HCT116 (cell line): ENCODE data around the gene TRPM5. TPM values are rescaled to one million over a fixed set of nuclear protein-coding genes. Genes with fewer than 3 reads are reported as not detected.

Experiments
- ATAC-seq: fragments of 200-7000 bp; cut with Tn5 transposase; 2 replicates; pipeline ENCODE4 v1.9.1; 2020; ENCODE audit warnings: mild to moderate bottlenecking, moderate library complexity
- BruUV-seq: library from RNA; stranded (reverse); fragments of 400-500 nt; replicated peaks from 2 replicates; lab custom pipeline; 2021; lab: Mats Ljungman, UMichigan
- CTCF ChIA-PET: fragments of 300-600 bp; sonication (Branson Sonifier 250); formaldehyde crosslinking; loops from one replicate; lab custom pipeline; 2021; ENCODE audit warnings: antibody characterized with exemption; lab: Charles Lee
- POLR2A ChIA-PET: fragments of 300-600, 350-600 bp; sonication (Branson Sonifier 250); formaldehyde crosslinking; loops from one replicate; lab custom pipeline; 2021; ENCODE audit warnings: antibody characterized with exemption; lab: Charles Lee
- RAD21 ChIA-PET, 2 experiments: fragments of 300-600 bp; sonication (Branson Sonifier 250); formaldehyde crosslinking; loops; one replicate each; lab custom pipeline; 2023; ENCODE audit warnings: low total read pairs in 2 of 2; ENCODE audit not compliant: uncharacterized antibody in 2 of 2, unreplicated experiment in 2 of 2, low non-redundant PET in 1 of 2; lab: Charles Lee
- DNase-seq: peaks from one replicate; pipeline ENCODE4 v3.0.0-alpha.2; 2010; ENCODE audit warnings: low read depth, low spot score
- H2AFZ ChIP-seq: fragments of 200-600 bp; shearing (Covaris generic), sonication (generic); 2 replicates; pipeline ENCODE4 v1.6.1; 2017; ENCODE audit warnings: low read depth, mixed run types, mixed read lengths, antibody characterized with exemption, low read length; ENCODE audit not compliant: poor library complexity, severe bottlenecking
- H3K27ac ChIP-seq: 2 replicates; pipeline ENCODE4 v1.5.1; 2012; ENCODE audit warnings: low read depth, low read length
- H3K27me3 ChIP-seq: fragments of 200-600 bp; sonication (generic); 2 replicates; pipeline ENCODE4 v1.6.1; 2016; ENCODE audit warnings: mixed run types, low read length, mixed read lengths; ENCODE audit not compliant: insufficient read depth
- H3K36me3 ChIP-seq, 2 experiments: fragments of 200-500 bp in 1 of 2; fragments of 200-600 bp in 1 of 2; sonication (Bioruptor generic) in 1 of 2; sonication (generic) in 1 of 2; 2 replicates each; pipeline versions ENCODE4 v1.5.1 to v1.6.1; 2014 to 2016; ENCODE audit warnings: low read length in 2 of 2, inconsistent platforms in 1 of 2, mixed read lengths in 1 of 2, mixed run types in 1 of 2; ENCODE audit not compliant: insufficient read depth in 2 of 2, control insufficient read depth in 1 of 2
- H3K4me1 ChIP-seq, 2 experiments: fragments of 200-600 bp in 1 of 2; sonication (generic) in 1 of 2; 2 replicates each; pipeline versions ENCODE4 v1.5.1 to v1.6.1; 2012 to 2017; ENCODE audit warnings: low read length in 2 of 2, inconsistent platforms in 1 of 2, mild to moderate bottlenecking in 1 of 2, mixed read lengths in 1 of 2, mixed run types in 1 of 2, moderate library complexity in 1 of 2; ENCODE audit not compliant: insufficient read depth in 2 of 2, control insufficient read depth in 1 of 2
- H3K4me2 ChIP-seq: fragments of 200-600 bp; sonication (generic); 2 replicates; pipeline ENCODE4 v1.6.1; 2017; ENCODE audit warnings: mixed run types, low read length, mixed read lengths
- H3K4me3 ChIP-seq, 2 experiments: fragments of 200-600 bp in 1 of 2; sonication (generic) in 1 of 2; replicated peaks in 1 of 2; 2 replicates each; pipeline ENCODE4 v1.5.1; 2011 to 2016; ENCODE audit warnings: low read length in 2 of 2, control low read depth in 1 of 2, low read depth in 1 of 2, mild to moderate bottlenecking in 1 of 2, mixed read lengths in 1 of 2, mixed run types in 1 of 2
- H3K79me2 ChIP-seq: fragments of 200-600 bp; sonication (generic); 2 replicates; pipeline ENCODE4 v1.6.1; 2017; ENCODE audit warnings: mild to moderate bottlenecking, mixed run types, low read length, moderate library complexity, mixed read lengths; ENCODE audit not compliant: insufficient read depth
- H3K9ac ChIP-seq: fragments of 200-600 bp; sonication (generic); 2 replicates; pipeline ENCODE4 v1.6.1; 2016; ENCODE audit warnings: low read length, mixed read lengths
- H3K9me2 ChIP-seq: fragments of 200-600 bp; sonication (generic), shearing (Covaris generic); 2 replicates; pipeline ENCODE4 v1.6.1; 2017; ENCODE audit warnings: mixed run types, mild to moderate bottlenecking, moderate library complexity; ENCODE audit not compliant: insufficient read depth
- H3K9me3 ChIP-seq, 2 experiments: fragments of 200-500 bp in 1 of 2; fragments of 200-600 bp in 1 of 2; sonication (Bioruptor generic) in 1 of 2; sonication (generic) in 1 of 2; 2 replicates each; pipeline ENCODE4 v1.6.1; 2014 to 2017; ENCODE audit warnings: low read length in 2 of 2, mixed read lengths in 2 of 2, inconsistent platforms in 1 of 2, low read depth in 1 of 2, mild to moderate bottlenecking in 1 of 2, mixed run types in 1 of 2, moderate library complexity in 1 of 2; ENCODE audit not compliant: control insufficient read depth in 1 of 2, insufficient read depth in 1 of 2
- H4K20me1 ChIP-seq: fragments of 200-600 bp; sonication (generic), shearing (Covaris generic); 2 replicates; pipeline ENCODE4 v1.6.1; 2017; ENCODE audit warnings: mixed run types, mild to moderate bottlenecking, moderate library complexity; ENCODE audit not compliant: insufficient read depth
- CBX3 ChIP-seq: IDR thresholded peaks from 2 replicates; pipeline ENCODE4 v1.6.1; 2012; ENCODE audit warnings: low read depth
- CEBPB ChIP-seq: IDR thresholded peaks from 2 replicates; pipeline ENCODE4 v1.6.1; 2012; ENCODE audit warnings: low read depth
- EGR1 ChIP-seq: IDR thresholded peaks from 2 replicates; pipeline ENCODE4 v1.6.1; 2012; ENCODE audit warnings: low read depth
- ELF1 ChIP-seq: IDR thresholded peaks from 2 replicates; pipeline ENCODE4 v1.6.1; 2012; ENCODE audit warnings: low read depth, borderline replicate concordance
- EZH2 ChIP-seq: fragments of 200-600 bp; sonication (generic); IDR thresholded peaks from 2 replicates; pipeline ENCODE4 v1.6.1; 2017; ENCODE audit warnings: antibody characterized with exemption, mixed run types
- EZH2phosphoT487 ChIP-seq: fragments of 200-600 bp; IDR thresholded peaks from 2 replicates; pipeline ENCODE4 v1.6.1; 2018; ENCODE audit warnings: antibody characterized with exemption, borderline replicate concordance
- FOSL1 ChIP-seq: IDR thresholded peaks from 2 replicates; pipeline ENCODE4 v1.6.1; 2012; ENCODE audit warnings: low read depth
- JUND ChIP-seq: IDR thresholded peaks from 2 replicates; pipeline ENCODE4 v1.6.1; 2012
- POLR2A ChIP-seq: IDR thresholded peaks from 2 replicates; pipeline ENCODE4 v1.7.0; 2011; ENCODE audit warnings: borderline replicate concordance; ENCODE audit not compliant: insufficient read depth, insufficient read length; ENCODE audit errors: extremely low read depth
- POLR2AphosphoS5 ChIP-seq: IDR thresholded peaks from 2 replicates; pipeline ENCODE4 v1.6.1; 2011; ENCODE audit warnings: mild to moderate bottlenecking, low read depth, low read length, moderate library complexity
- RAD21 ChIP-seq: IDR thresholded peaks from 2 replicates; pipeline ENCODE4 v1.6.1; 2012; ENCODE audit warnings: low read depth, mild to moderate bottlenecking
- SP1 ChIP-seq: IDR thresholded peaks from 2 replicates; pipeline ENCODE4 v1.6.1; 2012; ENCODE audit warnings: low read depth
- SRF ChIP-seq: IDR thresholded peaks from 2 replicates; pipeline ENCODE4 v1.6.1; 2012; ENCODE audit warnings: low read depth
- TCF7L2 ChIP-seq: IDR thresholded peaks from 2 replicates; pipeline ENCODE4 v1.7.0; 2011; ENCODE audit warnings: borderline replicate concordance, inconsistent platforms; ENCODE audit not compliant: insufficient read depth, insufficient read length; ENCODE audit errors: extremely low read depth
- YY1 ChIP-seq: IDR thresholded peaks from 2 replicates; pipeline ENCODE4 v1.6.1; 2011; ENCODE audit warnings: low read length, low read depth, moderate library complexity, mild to moderate bottlenecking; ENCODE audit not compliant: insufficient replicate concordance; ENCODE audit errors: extremely low read depth
- ZFX ChIP-seq: fragments of 450-650 bp; IDR thresholded peaks from 2 replicates; pipeline ENCODE4 v1.6.1; 2017
- ZNF274 ChIP-seq: fragments of 200-500 bp; sonication (Bioruptor generic); IDR thresholded peaks from 2 replicates; pipeline ENCODE4 v1.6.1; 2014; ENCODE audit warnings: mild to moderate bottlenecking, low read depth, low read length, inconsistent platforms
- intact Hi-C: fragments of 100-400 bp; cut with micrococcal nuclease; formaldehyde crosslinking; loops from 2 replicates; pipeline ENCODE4 v1.10.0; 2022
- total RNA-seq: library from RNA; stranded (reverse); gene quantifications from one replicate; pipeline ENCODE4 v1.2.1, GENCODE V29; 2021; ENCODE audit not compliant: unreplicated experiment
- TF ChIP-seq, protein P1 (sequence below): IDR thresholded peaks from 2 replicates; pipeline ENCODE4 v1.6.1; 2011; ENCODE audit warnings: mild to moderate bottlenecking, low read length, moderate library complexity; ENCODE audit not compliant: insufficient replicate concordance; ENCODE audit errors: extremely low read depth
- TF ChIP-seq, protein P2 (sequence below): IDR thresholded peaks from 2 replicates; pipeline ENCODE4 v1.6.1; 2012
- TF ChIP-seq, protein P3 (sequence below), 3 experiments: fragments of 200-600 bp in 1 of 3; sonication (generic) in 1 of 3; IDR thresholded peaks in 2 of 3; conservative IDR thresholded peaks in 1 of 3; 2 replicates each; pipeline ENCODE4 v1.5.1; 2012 to 2017; ENCODE audit warnings: low read depth in 2 of 3, low read length in 2 of 3, antibody characterized with exemption in 1 of 3, borderline replicate concordance in 1 of 3, control low read depth in 1 of 3, mild to moderate bottlenecking in 1 of 3, mixed read lengths in 1 of 3, mixed run types in 1 of 3, moderate library complexity in 1 of 3; ENCODE audit not compliant: insufficient read depth in 1 of 3

TRPM5 gene
- total RNA-seq, 1 experiment from 2014 or later, result 0.07 TPM

- TF ChIP-seq POLR2AphosphoS5, result no peak
- no peak for TF ChIP-seq EZH2
- no peak for TF ChIP-seq ELF1
- no peak for TF ChIP-seq ZFX
- no peak for TF ChIP-seq SRF
- no peak for TF ChIP-seq CBX3
- no peak for TF ChIP-seq YY1
- no peak for TF ChIP-seq RAD21
- TF ChIP-seq POLR2A, result no peak
- TF ChIP-seq JUND, result no peak
These were observed 11.7 kb downstream of the TRPM5 start (continued) for GRCh38 chr11:2432628-2433071.

GRCh38 chr11:2432171-2432621 is 12.1 kb downstream of the TRPM5 start:
- intact Hi-C loops, result no loop called here
- no peak overlapping the region for H2AFZ ChIP-seq
- no peaks in the 10 kb centered on the region for H4K20me1 ChIP-seq
- ChIA-PET POLR2A (no interaction called here), RAD21 (no interaction called here), CTCF (interaction anchor here (0.8 kb wide), 1 partner anchor 99 kb away, joined by 3 read pairs; no protein-coding TSS in a partner anchor)
- H3K79me2 ChIP-seq, result no peaks in the 10 kb centered on the region
- TF ChIP-seq CEBPB (no peak), JUND (no peak), ELF1 (no peak), POLR2A (no peak), ZFX (no peak), RAD21 (no peak), EZH2 (no peak), YY1 (no peak), EZH2phosphoT487 (no peak), EGR1 (no peak), FOSL1 (no peak), POLR2AphosphoS5 (no peak), ZNF274 (no peak), TCF7L2 (no peak), SP1 (no peak)
- TF ChIP-seq, protein P1, sequence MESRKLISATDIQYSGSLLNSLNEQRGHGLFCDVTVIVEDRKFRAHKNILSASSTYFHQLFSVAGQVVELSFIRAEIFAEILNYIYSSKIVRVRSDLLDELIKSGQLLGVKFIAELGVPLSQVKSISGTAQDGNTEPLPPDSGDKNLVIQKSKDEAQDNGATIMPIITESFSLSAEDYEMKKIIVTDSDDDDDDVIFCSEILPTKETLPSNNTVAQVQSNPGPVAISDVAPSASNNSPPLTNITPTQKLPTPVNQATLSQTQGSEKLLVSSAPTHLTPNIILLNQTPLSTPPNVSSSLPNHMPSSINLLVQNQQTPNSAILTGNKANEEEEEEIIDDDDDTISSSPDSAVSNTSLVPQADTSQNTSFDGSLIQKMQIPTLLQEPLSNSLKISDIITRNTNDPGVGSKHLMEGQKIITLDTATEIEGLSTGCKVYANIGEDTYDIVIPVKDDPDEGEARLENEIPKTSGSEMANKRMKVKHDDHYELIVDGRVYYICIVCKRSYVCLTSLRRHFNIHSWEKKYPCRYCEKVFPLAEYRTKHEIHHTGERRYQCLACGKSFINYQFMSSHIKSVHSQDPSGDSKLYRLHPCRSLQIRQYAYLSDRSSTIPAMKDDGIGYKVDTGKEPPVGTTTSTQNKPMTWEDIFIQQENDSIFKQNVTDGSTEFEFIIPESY, result no peak
- TF ChIP-seq, protein P2, sequence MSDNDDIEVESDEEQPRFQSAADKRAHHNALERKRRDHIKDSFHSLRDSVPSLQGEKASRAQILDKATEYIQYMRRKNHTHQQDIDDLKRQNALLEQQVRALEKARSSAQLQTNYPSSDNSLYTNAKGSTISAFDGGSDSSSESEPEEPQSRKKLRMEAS, result no peak
- TF ChIP-seq, protein P3, sequence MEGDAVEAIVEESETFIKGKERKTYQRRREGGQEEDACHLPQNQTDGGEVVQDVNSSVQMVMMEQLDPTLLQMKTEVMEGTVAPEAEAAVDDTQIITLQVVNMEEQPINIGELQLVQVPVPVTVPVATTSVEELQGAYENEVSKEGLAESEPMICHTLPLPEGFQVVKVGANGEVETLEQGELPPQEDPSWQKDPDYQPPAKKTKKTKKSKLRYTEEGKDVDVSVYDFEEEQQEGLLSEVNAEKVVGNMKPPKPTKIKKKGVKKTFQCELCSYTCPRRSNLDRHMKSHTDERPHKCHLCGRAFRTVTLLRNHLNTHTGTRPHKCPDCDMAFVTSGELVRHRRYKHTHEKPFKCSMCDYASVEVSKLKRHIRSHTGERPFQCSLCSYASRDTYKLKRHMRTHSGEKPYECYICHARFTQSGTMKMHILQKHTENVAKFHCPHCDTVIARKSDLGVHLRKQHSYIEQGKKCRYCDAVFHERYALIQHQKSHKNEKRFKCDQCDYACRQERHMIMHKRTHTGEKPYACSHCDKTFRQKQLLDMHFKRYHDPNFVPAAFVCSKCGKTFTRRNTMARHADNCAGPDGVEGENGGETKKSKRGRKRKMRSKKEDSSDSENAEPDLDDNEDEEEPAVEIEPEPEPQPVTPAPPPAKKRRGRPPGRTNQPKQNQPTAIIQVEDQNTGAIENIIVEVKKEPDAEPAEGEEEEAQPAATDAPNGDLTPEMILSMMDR (IDR thresholded peaks at IDR 0.05 in 2 of 3, conservative IDR thresholded peaks at IDR 0.05 in 1 of 3; ENCODE audit: borderline replicate concordance in 1 of 3, insufficient read depth in 1 of 3, low read depth in 2 of 3, low read length in 2 of 3), result no peak
- no peak for DNase-seq
- no peaks in the 10 kb centered on the region for H3K9me3 ChIP-seq
- H3K4me2 ChIP-seq, result no peak overlapping the region
- H3K4me3 ChIP-seq, result no peak overlapping the region
- no peaks in the 10 kb centered on the region for H3K9me2 ChIP-seq
- no peaks in the 10 kb centered on the region for H3K36me3 ChIP-seq
- no peaks in the 10 kb centered on the region for H3K27me3 ChIP-seq
- no peak overlapping the region for H3K27ac ChIP-seq
- H3K9ac ChIP-seq, result no peak overlapping the region
- BruUV-seq, result no TSS peak
- no peaks in the 10 kb centered on the region for H3K4me1 ChIP-seq
- no peak for ATAC-seq
